ENCODE results near the gene MISP3. TPM values are rescaled to one million over a fixed set of nuclear protein-coding genes. Genes with fewer than 3 reads are reported as not detected.

The MISP3 gene
- polyA plus RNA-seq, 1 donor (not counting 4 experiments of a cell fraction or from before 2014, with no cell fraction given) = 0.79 TPM

DNA sequence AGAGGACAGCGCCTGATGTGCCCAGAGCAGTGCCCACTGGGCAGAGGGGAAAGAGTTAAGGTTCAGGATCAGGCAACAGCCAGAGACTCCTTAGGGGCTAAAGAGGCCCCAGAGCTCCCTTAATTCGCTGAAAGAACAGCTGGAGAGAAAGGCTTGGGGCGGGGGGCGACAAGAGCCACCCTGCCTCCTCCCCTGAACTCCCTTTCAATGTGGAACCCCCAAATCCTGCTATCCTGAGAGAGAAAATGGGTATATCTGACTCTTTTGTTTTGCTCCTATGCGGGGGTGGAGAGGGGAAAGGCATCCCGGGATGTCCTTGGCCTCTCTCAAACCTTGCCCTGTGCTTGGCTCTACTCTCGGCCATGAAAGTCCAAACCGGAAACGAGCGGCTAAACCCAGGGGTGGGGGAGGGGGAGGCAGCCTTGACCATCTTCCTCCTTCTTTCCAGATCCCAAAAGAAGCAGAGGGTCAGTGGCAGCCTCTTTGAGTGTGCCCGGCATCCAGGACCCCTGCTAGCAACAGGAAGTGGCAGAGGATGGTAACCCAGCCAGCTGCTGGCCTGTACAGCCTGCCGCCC lies 40.3 kb downstream of the MISP3 start:
- Histone ChIP-seq H2AFZ (ENCODE audit: control insufficient read depth, low read length) (no peak overlapping the region), H3K9me1 (ENCODE audit: control insufficient read depth, extremely low read depth, insufficient read depth, low read length) (no peaks in the 10 kb centered on the region), H4K20me1 (ENCODE audit: control insufficient read depth, extremely low read depth, insufficient read depth, low read length) (no peaks in the 10 kb centered on the region), H3K9ac (ENCODE audit: control insufficient read depth, extremely low read depth, insufficient read depth, low read length) (no peak overlapping the region), H3K9me3 (ENCODE audit: control insufficient read depth, low read depth, low read length) (no peaks in the 10 kb centered on the region), H3K27ac (ENCODE audit: control insufficient read depth, insufficient read depth, low read length) (no peak overlapping the region), H3K36me3 (ENCODE audit: control insufficient read depth in 2 of 2, extremely low read depth in 1 of 2, insufficient read depth in 2 of 2, low read length in 2 of 2) (peaks cover 2 to 3% of the 10 kb centered on the region in 2 experiments), H3K27me3 (ENCODE audit: control insufficient read depth, extremely low read depth, insufficient read depth, low read length) (no peaks in the 10 kb centered on the region), H3K4me3 (ENCODE audit: control insufficient read depth in 2 of 3, extremely low read depth in 1 of 3, insufficient read depth in 2 of 3, low read depth in 1 of 3, low read length in 3 of 3) (no peak overlapping the region), H3K4me2 (ENCODE audit: control insufficient read depth, extremely low read depth, insufficient read depth, low read depth, low read length) (no peak overlapping the region), H3K4me1 (ENCODE audit: control insufficient read depth, extremely low read depth, insufficient read depth, low read length) (peaks cover 6% of the 10 kb centered on the region), H3K79me2 (ENCODE audit: control insufficient read depth, insufficient read depth, low read length) (peaks cover 9% of the 10 kb centered on the region)
- dilution Hi-C loops (cut with MboI; ENCODE audit: extremely low pct_ligation_motif_present, low sequenced_read_pairs) = no loop called here
- TF ChIP-seq, protein P1, sequence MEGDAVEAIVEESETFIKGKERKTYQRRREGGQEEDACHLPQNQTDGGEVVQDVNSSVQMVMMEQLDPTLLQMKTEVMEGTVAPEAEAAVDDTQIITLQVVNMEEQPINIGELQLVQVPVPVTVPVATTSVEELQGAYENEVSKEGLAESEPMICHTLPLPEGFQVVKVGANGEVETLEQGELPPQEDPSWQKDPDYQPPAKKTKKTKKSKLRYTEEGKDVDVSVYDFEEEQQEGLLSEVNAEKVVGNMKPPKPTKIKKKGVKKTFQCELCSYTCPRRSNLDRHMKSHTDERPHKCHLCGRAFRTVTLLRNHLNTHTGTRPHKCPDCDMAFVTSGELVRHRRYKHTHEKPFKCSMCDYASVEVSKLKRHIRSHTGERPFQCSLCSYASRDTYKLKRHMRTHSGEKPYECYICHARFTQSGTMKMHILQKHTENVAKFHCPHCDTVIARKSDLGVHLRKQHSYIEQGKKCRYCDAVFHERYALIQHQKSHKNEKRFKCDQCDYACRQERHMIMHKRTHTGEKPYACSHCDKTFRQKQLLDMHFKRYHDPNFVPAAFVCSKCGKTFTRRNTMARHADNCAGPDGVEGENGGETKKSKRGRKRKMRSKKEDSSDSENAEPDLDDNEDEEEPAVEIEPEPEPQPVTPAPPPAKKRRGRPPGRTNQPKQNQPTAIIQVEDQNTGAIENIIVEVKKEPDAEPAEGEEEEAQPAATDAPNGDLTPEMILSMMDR (optimal IDR thresholded peaks at IDR 0.05 in 1 of 3, IDR thresholded peaks at IDR 0.05 in 1 of 3, conservative IDR thresholded peaks at IDR 0.05 in 1 of 3; ENCODE audit: extremely low read depth in 1 of 3, insufficient read depth in 2 of 3, low read length in 3 of 3) = no peak
- TF ChIP-seq EZH2 (IDR thresholded peaks at IDR 0.05; ENCODE audit: low read length) = no peak
- DNase-seq (ENCODE audit: low read depth, low spot score) (no peak), FAIRE-seq (no peak)

DNA sequence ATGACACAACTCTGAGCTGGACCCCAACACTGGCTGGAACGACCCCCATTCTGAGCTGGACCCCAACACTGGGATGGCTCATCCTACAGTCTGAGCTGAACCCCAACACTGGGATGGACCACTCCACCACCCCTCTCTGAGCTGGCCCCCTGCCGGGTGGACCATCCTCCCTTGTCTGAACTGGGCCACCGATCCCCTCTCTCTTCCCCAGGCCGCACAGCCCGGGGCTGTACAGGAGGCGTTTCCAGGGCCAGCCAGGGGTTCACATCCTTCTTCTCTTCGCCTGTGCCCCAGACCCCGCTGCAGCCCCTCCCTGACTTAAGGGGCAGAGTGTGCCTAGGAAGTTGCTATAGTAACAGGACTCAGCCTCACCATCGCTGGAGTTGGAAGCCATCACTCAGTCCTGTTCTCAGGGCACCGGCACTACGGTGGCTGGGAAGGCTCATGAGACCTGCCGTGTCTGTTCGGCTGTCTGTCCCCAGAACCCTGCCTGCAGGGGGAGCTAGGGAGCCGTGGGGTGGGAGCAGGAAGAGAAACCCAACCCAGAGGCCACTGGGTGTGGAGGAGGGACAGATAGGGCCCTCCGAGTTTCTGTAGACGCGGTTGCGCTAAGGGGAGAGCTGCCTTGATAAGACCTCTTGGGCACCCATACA lies 41.3 kb downstream of the MISP3 start:
- TF ChIP-seq, protein P1 (optimal IDR thresholded peaks at IDR 0.05 in 1 of 3, IDR thresholded peaks at IDR 0.05 in 1 of 3, conservative IDR thresholded peaks at IDR 0.05 in 1 of 3; ENCODE audit: extremely low read depth in 1 of 3, insufficient read depth in 2 of 3, low read length in 3 of 3) = peak; percentile 47 to 59 (median 50)
- no peak for TF ChIP-seq EZH2 (IDR thresholded peaks at IDR 0.05; ENCODE audit: low read length)
- H3K9me3 ChIP-seq (ENCODE audit: control insufficient read depth, low read depth, low read length) = no peaks in the 10 kb centered on the region
- FAIRE-seq (no peak), DNase-seq (ENCODE audit: low read depth, low spot score) (no peak)
- no peaks in the 10 kb centered on the region for H3K27me3 ChIP-seq (ENCODE audit: control insufficient read depth, extremely low read depth, insufficient read depth, low read length)
- dilution Hi-C loops (cut with MboI; ENCODE audit: extremely low pct_ligation_motif_present, low sequenced_read_pairs) = no loop called here
- no peak overlapping the region for H3K9ac ChIP-seq (ENCODE audit: control insufficient read depth, extremely low read depth, insufficient read depth, low read length)
- H3K36me3 ChIP-seq (ENCODE audit: control insufficient read depth in 2 of 2, extremely low read depth in 1 of 2, insufficient read depth in 2 of 2, low read length in 2 of 2) = no peaks in the 10 kb centered on the region
- peaks cover 9% of the 10 kb centered on the region for H3K79me2 ChIP-seq (ENCODE audit: control insufficient read depth, insufficient read depth, low read length)
- peaks cover 13% of the 10 kb centered on the region for H3K4me1 ChIP-seq (ENCODE audit: control insufficient read depth, extremely low read depth, insufficient read depth, low read length)
- no peak overlapping the region for H3K4me2 ChIP-seq (ENCODE audit: control insufficient read depth, extremely low read depth, insufficient read depth, low read depth, low read length)
- H3K27ac ChIP-seq (ENCODE audit: control insufficient read depth, insufficient read depth, low read length) = no peak overlapping the region
- no peak overlapping the region for H2AFZ ChIP-seq (ENCODE audit: control insufficient read depth, low read length)
- no peaks in the 10 kb centered on the region for H4K20me1 ChIP-seq (ENCODE audit: control insufficient read depth, extremely low read depth, insufficient read depth, low read length)
- no peak overlapping the region for H3K4me3 ChIP-seq (ENCODE audit: control insufficient read depth in 2 of 3, extremely low read depth in 1 of 3, insufficient read depth in 2 of 3, low read depth in 1 of 3, low read length in 3 of 3)
- H3K9me1 ChIP-seq (ENCODE audit: control insufficient read depth, extremely low read depth, insufficient read depth, low read length) = no peaks in the 10 kb centered on the region
